CD4-positive, alpha-beta T cell treated with Interleukin-2 at 100 ng/mL for 4 hours (primary cell): ENCODE results near the gene ZNF554.
"Not testable (repeated sequence)": the region's sequence is repeated elsewhere in the genome, so short reads cannot be mapped to it uniquely, and the experiment has no call there.

ENCODE experiments used
- DNase-seq: peaks from one replicate; pipeline ENCODE4 v3.0.0-alpha.2; 2020; ENCODE audit warnings: low spot score

ZNF554 gene

DNA sequence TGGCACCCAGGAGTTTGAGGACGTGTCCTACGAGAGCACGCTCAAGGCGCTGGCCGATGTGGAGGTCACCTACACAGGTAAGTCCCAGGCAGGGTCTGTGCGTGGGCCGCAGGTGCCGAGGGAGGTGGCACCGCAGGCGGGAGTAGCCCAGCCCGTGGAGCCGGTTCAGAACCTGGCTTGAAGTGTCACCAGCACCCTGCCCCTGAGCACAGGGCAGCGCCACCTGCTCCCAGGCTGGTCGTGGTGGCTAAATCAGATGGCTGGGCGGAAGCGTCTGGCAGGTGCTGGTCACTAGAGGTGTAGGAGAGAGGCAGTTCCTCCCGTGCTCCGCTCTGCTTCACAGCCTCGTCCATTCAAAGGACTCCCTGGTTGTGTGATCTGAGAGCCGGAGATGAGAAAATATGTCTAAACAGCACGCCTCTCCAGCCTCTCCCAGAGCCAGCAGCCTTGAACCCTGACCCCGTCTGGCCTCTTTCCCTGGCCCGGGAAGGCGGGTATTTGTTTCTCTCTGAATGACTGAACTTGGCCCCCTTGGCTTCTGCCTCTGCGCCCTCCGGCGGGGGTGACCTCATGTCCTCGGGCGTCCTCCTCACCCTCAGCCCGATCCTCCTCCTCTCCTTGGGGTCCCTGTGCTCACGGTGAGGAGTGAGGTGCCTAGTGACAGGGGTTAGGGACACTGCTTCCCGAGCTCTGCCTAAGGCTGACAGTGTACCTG, 29.0 kb upstream of the ZNF554 start:
- no peak for DNase-seq

DNA sequence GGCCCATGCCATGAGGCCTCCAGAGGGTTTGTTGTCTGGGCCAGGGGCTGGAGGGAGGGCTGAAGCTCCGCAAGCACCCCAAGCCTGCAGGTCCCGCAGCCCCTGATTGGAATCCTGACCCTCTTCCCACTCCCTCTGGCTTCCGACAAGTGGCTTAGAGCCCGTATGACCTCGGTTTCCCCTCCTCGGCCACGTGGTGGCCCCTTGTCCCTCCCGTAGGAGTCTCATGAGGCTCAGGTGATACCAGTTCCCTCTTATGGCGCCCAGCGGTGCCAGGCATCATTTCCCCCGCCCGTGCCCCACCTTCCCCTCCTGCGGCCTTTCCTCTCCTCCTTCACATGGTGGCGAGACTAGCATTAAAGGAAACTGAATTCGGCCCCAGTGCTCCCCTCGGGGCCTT, 28.2 kb upstream of the ZNF554 start:
- DNase-seq = no peak

DNA sequence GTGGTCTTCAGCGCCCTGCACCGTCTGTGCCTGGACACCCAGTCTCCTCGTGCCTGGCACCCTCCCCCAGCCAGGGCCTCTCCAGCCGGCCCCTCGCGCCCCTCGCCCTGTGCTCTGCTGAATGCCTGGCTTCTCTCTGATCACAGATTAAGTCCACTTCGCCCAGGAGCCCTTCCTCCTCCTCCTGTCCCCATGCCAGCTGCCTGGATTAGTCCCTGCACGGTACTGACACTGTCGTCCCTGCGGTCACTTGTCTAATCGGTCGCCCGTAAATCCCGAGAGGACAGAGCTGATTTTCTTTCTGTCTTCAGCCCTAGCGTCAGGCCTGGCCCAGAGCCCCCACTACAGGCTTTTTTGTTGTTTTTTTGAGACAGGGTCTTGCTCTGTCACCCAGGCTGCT, 27.8 kb upstream of the ZNF554 start:
- DNase-seq = no peak

DNA sequence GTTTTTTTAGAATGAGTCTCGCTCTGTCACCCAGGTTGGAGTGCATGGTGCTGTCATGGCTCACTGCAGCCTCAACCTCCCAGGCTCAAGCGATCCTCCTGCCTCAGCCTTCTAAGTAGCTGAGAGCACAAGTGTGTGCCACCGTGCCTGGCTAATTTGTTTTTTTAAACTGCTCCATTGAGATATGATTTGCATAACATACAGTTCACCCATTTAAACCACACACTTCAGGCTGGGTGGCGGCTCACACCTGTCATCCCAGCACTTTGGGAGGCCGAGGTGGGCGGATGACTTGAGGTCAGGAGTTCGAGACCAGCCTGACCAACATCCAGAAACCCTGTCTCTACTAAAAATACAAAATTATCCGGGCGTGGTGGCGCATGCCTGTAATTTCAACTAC, 27.0 kb upstream of the ZNF554 start:
- DNase-seq = not testable (repeated sequence)

DNA sequence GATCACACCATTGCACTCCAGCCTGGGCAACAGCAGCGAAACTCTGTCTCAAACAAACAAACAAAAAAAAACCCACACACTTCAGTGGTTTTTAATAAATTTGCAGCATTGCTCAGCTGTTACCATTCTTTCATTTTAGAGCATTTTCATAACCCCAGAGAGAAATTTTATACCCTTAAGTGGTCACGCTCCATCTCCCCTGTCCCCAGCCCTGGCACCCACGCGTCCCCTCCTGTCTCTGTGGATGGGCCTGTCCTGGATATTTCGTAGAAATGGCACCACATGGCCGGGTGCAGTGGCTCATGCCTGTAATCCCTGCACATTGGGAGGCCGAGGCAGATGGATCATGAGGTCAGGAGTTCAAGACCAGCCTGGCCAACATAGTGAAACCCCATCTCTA, 26.5 kb upstream of the ZNF554 start:
- no peak for DNase-seq

DNA sequence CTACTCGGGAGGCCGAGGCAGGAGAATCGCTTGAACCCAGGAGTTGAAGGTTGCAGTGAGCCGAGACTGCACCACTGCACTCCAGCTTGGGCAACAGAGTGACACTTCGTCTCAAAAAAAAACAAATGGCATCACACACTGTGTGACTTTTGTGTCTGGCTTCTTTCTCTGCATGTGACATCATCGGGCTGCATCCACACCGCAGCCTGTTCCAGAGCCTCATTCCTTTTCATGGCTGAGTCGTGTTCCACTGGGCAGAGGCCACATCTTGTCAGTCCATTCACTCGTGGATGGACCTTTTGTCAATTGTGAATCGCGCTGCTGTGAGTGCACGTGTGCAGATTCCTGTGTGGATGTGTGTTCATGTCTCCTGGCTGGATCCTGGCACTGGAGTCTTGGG, 26.1 kb upstream of the ZNF554 start:
- no peak for DNase-seq

DNA sequence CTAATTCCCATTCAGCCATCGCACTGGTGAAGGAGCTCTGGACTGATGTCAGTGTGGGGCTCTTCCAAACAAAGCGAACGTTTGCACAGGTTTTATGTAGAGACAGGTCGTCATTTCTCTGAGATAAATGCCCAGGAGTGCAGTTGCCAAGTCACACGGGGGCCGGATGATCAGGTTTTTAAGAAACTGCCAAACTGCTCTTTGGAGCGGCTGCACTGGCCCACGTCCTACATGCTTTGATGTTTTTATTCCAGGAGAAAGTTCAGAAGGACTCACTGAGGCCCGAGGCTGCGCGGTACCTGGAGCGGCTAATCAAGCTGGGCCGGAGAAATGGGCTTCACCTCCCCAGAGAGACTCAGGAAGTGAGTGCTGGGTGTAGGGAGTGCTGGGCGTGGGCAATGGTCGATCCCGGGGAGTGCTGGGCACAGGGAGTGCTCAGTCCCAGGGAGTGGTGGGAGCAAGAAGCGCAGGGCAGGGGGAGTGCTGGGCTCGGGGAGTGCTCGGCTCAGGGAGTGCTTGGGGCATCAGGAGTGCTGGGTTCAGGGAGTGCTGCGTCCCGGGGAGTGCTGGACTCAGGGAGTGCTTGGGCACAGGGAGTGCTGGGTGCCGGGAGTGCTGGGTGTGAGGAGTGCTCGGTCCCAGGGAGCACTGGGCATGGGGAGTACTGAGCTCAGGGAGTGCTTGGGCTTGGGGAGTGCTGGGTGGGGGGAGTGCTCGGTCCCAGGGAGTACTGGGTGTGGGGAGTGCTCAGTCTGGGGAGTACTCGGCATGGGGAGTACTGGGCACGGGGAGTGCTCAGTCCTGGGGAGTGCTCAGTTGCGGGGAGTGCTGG, 23.6 kb upstream of the ZNF554 start:
- DNase-seq = no peak

DNA sequence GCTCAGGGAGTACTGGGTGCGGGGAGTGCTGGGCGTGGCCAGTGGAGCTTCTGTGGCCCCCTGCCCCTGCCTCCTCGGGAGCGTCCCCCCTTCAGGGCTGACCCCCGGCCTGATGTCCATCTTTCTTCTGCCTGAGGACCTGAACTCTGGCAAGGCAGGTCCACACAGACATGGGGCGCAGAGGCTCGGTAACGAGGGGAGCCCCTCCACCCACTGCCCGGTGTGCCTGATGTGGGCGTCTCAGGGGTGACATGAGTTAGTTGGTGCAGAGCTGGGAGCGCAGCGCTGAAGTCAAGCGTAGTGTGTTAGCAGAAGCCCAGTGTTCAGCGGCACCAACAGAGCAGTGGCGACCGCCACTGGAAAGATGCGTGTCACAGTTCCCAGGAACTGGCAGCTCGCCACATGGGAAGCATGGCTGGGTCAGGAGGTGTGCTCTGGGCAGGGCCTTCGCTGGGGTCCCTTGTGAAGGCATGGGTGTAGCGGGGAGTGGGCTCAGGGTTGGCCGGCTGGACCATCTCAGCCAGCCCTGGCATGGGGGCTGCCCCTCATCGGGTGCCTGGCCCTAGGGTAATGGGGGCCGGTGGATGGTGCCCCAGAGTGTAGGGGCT, 22.9 kb upstream of the ZNF554 start:
- no peak for DNase-seq

DNA sequence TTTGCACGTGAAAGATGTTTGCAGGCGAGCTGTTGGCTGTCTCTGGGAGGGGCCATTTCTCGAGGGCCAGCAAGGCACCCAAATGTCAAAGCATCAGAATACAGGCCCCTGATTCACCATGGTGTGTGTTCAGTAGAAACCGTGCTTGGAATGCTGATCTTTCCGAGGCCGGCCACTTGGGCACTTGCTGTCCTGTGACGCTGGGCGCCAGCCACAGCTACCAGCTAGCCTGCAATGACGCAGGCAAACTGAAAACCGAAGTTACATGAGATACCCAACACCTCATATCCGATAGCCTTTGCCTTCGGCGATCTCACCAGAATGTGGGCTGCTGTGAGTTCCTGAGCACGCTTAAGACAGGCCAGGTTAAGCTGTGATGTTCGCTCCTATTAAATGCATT, 22.4 kb upstream of the ZNF554 start:
- DNase-seq = no peak

DNA sequence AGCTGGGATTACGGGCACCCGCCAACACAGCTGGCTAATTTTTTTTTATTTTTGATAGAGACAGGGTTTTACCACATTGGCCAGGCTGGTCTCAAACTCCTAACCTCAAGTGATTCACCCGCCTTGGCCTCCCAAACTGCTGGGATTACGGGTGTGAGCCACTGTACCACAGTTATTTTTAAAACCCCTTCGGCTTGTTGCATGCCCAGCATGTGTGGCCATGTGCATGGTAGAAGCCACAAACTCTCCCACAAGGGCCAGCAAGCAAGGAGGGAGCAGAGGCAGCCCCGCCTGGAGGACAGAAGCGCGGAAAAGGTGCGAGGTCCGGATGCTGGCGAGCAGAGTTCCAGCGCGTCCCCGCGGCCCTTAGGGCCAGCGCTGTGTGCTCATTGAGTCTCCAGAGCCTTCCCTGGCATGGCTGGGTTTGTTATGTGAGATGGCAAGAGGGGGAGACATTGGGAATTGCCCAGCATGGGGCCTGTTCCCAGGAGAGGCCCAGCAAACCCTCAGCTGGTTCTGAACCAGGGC, 21.4 kb upstream of the ZNF554 start:
- no peak for DNase-seq

DNA sequence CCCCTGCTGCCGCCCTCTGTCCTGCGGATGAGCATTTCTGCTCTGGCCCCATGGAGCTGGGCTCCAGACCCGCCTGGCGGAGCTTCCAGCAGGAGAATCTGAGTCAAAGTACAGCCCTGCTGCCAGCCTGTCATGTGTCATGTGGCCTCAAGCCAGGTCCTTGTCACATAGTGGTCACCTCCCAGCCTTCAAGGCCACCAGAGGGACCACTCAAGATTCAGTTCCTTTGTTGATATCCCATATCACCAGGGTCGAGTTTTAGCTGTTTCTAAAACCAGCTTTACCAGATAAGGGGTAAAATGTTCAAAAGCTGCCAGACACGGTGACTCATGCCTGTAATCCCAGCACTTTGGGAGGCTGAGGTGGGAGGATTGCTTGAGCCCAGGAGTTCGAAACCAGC, 20.9 kb upstream of the ZNF554 start:
- no peak for DNase-seq

DNA sequence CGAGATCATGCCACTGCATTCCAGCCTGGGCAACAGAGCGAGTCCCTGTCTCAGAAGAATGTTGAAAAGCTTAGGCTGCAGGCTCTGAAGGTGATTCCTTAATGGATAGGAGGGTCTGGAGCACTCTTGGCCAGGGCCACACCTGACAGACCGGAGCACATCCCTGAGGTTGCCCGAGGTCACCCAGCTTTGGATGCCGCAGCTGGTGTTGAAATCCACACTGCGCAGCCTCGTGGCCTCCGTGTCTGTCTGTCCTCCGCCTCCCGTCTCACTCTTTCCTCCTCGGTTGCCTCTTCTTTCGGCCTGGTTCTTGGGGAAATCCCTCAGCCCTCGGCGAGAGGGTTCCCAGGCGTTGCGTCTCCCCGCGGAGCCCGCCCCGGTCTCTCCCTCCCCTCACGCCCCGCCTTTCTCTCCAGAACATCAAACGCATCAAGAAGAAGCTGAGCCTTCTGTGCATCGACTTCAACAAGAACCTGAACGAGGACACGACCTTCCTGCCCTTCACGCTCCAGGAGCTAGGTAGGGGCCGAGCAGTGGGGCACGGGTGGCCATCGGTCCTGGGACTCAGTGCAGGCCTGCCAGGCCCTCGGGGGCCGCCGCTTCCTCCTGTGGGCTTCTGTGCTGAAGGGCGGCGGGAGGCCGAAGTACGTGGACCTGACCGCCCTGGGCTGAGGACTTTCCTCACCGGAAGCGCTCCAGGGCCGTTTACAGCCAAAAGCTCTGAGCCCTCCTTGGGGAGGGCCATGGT, 20.2 kb upstream of the ZNF554 start:
- no peak for DNase-seq

DNA sequence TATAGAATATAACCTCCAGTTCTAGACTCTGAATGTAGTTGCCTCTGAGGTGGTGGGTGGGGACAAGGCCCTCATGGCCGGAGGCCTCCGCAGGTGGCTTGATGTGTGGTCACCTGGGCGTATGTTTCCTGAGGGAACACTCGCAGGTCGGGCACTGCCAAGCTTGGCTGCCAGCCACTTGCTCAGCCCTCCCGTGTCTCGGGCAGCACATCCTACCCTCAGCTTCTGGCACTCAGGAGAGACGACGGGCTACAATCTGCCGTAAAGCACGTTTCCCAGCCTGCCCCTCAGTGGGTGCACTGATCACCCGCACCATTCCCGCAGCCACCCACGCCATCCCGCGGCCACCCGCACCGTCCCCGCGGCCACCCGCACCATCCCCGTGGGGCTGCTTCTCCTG, 19.2 kb upstream of the ZNF554 start:
- DNase-seq = no peak

DNA sequence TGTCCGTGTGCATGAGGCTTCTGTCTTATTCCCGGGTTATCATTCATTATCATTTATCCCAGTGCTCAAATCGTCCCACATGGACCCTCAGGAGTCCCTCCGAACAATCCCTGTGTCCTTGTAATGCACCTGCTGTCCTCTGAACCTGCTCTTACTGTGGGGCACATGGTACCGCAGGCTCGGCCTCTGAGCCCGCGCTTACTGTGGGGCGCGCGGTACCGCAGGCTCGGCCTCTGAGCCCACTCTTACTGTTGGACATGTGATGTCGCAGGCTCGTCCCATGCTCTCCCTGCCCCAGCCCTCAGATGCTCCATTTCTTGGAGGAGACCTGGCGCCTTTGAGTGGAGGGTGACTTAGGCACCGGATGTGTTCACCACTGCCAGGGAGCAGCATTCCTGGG, 16.8 kb upstream of the ZNF554 start:
- no peak for DNase-seq

DNA sequence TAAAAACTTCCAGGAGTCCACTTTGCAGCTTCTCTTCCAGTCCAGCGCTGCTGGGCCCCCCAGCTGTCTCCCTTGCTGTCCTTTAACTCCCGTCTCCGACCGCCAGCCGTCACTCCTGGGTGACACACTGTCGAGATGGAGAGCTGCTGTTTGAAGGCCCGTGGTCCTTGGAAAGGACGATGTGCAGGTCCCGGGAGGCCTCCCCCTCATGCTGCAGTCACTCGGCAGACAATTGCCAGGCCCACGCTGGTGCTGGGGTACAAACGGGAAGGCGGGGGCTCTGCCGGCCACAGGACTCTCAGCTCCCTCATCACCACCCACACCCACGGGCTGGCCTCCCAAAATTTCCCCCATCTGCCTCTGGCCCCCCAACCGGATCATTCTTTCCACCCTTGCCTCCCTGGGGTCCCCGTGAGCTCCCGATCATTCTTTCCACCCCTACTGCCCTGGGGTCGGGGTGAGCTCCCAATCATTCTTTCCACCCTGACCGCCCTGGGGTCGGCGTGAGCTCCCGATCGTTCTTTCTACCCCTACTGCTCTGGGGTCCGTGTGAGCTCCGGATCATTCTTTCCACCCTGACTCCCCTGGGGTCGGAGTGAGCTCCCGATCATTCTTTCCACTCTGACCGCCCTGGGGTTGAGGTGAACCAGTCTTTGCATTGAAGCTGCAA, 16.0 kb upstream of the ZNF554 start:
- DNase-seq = no peak

DNA sequence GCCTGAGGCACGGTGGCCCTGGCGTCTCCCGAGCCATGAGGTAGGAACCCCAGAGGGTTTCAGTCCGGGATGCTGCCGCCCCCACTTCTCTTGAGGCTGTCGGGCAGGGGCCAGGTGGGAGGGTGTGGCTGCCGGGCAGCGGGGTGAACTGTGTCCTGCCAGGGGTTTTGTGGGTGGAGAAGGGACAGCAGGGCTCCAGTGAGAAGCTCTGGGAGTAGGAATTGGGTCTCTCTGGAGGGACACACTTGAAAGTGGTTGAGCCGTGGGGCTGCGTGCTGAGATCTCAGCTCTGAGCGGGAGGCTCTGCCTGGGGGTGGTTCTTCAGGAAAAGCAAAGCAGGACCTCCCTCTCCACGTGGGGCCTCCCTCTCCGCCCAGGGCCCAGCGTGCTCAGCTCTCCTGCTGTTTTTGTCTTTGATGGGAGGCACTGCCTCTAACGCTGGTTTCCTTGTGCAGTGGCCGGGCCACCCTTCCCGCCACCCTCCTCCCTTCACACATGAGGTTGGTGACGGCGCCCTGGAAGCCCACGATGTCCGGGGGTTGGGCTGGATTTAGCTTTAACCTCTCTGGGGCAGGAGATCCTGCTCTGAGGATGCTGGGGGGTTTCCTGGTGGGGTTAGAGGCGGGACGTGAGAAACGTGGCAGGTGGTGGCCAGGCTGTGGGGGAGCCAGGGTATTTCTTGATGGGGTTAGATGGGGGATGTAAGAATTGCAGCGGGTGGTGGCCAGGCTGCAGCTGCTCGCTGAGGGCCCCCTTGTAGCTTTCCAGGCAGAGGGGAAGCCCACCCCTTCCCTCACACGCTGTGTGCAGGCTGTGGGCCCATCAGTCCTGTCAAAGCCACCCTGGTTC, 15.3 kb upstream of the ZNF554 start:
- DNase-seq = no peak

DNA sequence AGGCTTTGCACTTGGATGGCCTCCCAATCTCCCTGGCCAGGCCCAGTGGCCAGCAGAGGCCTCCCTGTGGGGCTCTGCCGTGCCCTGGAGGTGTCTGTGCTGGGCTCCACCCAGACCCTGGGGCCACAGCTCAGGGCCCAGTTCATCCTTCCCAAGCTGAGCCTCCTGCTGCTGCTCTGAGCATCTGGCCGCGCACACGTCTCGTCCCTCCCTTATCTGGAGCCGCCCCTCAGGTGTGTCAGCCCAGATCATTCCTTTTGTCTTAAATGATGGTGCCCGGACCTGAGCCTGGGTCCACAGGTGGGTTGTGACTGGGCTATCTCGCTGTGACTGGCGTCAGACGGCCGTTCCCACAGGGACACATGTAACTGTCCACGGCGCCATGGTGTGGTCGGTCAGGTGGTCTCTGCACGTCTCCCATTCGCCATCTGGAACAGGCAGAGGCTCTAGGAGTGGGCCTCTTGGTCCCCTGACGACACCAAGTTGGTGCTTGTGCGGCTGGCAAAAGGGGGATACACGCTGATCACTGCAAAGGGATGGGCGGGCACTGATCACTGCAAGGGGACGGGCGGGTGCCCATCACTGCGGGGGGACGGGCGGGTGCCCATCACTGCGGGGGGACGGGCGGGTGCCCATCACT, 14.3 kb upstream of the ZNF554 start:
- no peak for DNase-seq

DNA sequence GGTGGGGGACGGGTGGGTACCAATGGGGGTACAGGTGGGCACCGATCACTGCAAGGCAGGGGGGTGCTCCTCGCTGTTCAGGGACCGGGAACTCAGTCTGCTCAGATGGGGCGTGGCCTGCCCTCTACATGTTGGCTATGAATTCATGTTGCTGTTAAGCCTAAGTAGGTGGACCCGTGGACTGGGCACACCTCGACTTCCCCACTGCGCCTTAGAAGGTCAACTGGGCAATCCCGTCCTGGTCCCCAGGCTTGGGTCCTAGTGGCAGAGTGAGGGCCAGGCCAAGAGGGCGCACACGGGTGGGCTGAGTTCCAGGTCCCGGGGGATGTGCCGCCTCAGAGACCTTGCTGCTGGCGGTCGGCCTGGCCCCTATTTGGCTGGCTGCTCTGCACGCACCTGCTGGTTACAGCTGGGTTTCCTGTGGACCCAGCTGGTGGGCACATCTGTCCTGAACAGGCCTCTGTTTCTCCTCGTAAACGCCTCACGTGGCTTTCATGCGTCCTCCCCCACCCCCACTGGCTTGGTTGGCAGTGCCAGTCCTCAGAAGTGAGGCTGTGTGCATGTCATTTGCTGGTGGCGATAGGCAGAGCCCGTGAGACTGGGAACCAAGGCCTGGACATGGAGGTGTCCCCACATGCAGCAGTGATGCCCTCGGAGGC, 13.5 kb upstream of the ZNF554 start:
- DNase-seq = no peak

DNA sequence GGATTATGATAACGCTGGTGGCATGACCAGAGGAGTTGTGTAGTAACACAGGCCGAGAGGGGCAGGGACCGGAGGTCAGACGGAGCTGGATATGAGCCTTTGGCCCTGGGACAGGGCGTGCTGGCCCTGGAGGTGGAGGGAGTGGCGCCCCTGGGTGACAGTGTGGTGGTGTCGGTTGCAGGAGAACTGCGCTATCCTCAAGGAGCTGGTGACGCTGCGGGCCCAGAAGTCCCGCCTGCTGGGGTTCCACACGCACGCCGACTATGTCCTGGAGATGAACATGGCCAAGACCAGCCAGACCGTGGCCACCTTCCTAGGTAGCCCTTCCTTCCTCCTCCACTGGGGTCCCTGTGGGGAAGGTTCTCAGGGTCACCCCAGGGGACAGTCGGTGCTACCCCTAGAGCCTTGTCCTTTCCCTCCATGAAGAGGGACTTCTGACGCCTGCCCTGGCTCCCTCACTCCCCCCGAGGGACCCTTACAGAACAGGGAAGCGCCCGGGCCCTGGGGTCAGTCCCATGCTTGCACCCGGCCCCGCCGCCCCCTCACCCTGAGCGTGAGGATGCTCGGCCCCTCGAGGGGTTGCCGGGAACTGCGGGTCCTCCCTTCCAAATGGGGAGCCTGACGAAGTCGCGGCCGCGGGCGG, 12.8 kb upstream of the ZNF554 start:
- DNase-seq = no peak
